A549 treated with RU486 at 1 μM for 4 hours (cell line): Measurements from ENCODE around the gene EXOC6B. TPM values are rescaled to one million over a fixed set of nuclear protein-coding genes. Genes with fewer than 3 reads are reported as not detected.

Source experiments
- total RNA-seq: library from RNA; stranded (reverse); fragments of 200-300 nt; extraction: Qiagen RNA extraction; gene quantifications from 5 replicates; pipeline ENCODE4 v1.2.3, GENCODE V29; 2022; ENCODE audit warnings: low read depth

The EXOC6B gene
- total RNA-seq: 5.6 to 7.8 TPM (median 7.1 TPM) in 5 replicates

DNA sequence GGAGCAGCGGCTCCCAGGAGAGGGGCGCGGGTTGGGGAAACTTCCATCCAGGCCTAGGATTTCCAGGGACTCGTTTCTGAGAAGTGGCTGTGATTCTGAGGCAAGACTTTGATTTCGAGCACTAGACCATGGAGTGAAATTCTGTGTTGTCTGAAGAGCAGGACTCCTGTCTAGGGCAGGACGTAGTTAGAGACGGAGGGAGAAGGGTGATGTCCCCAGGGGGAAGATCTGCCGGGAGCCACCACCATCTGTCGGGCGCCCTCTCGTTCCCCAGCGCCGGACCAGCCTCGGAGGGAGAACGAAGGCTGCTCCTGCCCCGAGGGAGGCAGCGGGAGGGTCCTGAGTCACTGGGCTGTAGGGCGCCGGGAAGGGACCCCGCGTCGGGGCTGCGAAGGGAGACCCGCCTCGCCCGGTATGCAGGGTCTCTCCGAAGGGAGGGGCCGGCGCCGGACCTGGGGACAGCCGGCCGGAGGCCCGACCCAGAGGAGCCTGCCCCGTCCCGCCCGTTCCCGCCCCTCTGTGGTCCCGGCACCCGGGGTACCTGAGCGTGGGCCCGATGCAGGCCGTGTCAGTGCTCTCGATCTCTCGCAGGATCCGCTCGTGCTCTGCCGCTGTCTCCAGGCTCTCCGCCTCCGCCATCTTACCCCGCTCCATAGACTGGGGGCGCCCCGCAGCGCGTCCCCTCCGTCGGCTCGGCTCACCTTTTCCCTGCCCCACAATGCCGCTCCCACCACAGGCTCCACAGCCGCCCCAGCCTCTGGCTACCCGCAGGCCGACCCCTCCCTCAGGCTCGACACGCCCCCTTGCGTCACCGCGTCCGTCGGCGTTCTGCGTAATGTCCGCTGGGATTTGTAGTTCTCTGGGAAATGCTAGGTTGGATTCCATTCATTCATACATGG is at the start of gene EXOC6B:
Gene EXOC6B (minus strand): TSS at position 777 of the 899 bp plus-strand sequence.

GRCh38 chr2:72147303-72147971 is 678.4 kb downstream of the EXOC6B start, which contains the start of gene CYP26B1:
TSS of gene CYP26B1 (minus strand) at chr2:72147862. CDS start at chr2:72147834, 28 bp downstream.

Other genes starting within 250 kb of the EXOC6B start
- 89.5 to 146 TPM (median 142 TPM) in 5 replicates for gene SPR, start 61.4 kb upstream of the EXOC6B start, total RNA-seq
- gene EMX1, start 91.5 kb upstream of the EXOC6B start, total RNA-seq: 0.27 TPM in 1 of 5 replicates, not detected in the others
- gene SFXN5, start 245.7 kb upstream of the EXOC6B start, total RNA-seq: 11.6 to 16.5 TPM (median 13.4 TPM) in 5 replicates